HL-60/S4 treated with phorbol 12-myristate 13-acetate at 8.2 ng/mL for 4 days and 3 days (cell line): ENCODE measurements around the gene PSENEN.
"Not testable (repeated sequence)": the region's sequence is repeated elsewhere in the genome, so short reads cannot be mapped to it uniquely, and the experiment has no call there.

Source experiments
- in situ Hi-C: fragments of 300-500 bp; cut with MboI; formaldehyde crosslinking; loops from 2 replicates; pipeline ENCODE4 v1.15.0; 2022; ENCODE audit warnings: low sequenced_read_pairs

PSENEN gene

DNA sequence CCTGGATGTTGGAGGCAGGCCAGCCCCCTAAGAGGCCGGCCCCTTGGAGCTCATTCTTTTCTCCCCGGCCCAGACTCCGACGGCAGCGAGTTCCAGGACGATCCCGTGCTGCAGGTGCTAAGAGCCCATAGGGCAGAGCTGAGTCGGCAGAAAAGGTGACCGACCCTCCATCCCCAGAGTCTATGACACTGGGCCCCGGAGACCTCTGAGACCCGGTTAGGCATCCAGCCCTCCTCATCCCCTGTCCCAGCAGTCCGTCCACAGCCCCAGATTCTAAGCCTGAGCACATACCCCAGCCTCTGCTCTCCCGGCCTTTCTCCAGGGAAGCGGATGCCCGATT lies 22.6 kb downstream of the PSENEN start:
- in situ Hi-C loops = no loop called here

DNA sequence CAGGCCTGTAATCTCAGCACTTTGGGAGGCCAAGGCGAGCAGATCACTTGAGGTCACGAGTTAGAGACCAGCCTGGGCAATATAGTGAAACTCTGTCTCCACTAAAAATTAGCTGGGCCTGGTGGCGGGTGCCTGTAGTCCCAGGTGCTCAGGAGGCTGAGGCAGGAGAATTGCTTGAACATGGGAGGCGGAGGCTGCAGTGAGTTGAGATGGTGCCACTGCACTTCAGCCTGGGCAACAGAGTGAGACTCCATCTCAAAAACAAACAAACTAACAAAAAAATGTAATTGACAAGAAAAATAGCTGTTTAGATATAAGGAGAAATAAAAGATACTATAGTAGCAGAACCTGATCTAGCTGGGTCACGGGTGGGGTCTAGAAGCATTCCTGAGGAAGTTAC lies 26.9 kb downstream of the PSENEN start:
- in situ Hi-C loops = not testable (repeated sequence)

DNA sequence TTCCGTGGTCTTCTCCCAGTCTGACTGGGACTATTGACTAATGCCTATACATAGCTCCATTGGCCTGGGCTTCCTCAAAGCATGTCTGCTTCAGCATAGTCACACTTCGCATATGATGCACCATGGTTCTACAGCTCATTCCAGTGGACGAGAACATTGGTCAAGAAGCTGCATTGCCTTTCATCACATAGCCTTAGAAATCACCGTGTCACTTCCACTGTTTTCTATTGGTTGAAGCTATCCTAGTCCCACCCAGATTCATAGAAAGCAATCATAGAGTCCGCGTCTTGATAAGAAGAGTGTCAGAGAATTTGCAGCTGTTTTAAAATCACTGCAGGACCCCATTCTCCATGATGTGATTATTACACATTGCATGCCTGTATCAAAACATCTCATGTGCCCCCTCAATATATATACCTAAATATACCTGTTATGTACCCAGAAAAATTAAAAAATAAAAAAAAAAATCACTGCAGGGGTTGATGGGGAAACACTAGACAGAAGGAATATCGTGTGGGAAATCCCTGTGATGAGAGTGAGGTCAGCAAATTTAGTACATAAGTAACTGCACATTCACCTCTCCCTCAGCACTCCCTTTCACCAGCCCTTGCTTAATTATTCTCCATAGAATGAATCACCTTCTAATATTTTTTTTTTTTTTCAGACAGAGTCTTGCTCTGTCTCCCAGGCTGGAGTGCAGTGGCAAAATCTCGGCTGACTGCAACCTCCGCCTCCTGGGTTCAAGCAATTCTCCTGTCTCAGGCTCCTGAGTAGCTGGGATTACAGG lies 27.8 kb downstream of the PSENEN start:
- in situ Hi-C loops = no loop called here

DNA sequence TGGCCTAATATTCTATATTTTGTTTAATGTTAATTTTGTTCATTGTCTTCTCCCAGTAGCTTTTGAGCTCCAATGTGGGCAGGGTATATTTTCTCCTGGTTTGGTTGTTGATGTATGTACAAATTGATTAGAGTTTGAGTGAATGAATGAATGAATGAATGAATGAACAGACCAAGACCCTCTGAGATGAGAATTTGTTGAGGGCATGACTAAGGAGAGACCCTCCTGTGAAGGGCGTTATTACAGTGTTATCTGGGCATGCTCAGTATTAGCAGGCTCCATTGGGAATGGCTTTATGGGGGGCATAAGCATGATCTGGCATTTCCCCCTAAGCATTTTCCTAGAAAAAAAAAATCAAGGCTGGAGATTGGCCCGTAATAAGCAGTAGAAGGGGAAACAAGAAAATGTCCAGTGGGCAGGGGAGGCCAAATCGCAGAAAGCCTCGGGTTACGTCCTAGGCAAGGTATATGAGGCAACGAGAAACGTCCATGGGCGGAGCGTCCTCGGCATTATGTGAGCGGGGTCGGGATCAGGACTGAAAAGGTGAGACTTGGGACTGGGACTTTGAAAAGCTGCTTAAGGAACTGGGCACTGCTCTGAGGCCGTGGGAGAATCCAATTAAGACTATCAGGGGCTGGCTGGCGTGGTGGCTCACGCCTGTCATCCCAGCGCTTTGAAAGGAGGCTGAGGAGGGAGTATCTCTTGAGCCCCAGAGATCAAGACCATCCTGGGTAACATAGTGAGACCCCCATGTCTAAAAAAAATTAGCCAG lies 29.0 kb downstream of the PSENEN start:
- in situ Hi-C loops = no loop called here

DNA sequence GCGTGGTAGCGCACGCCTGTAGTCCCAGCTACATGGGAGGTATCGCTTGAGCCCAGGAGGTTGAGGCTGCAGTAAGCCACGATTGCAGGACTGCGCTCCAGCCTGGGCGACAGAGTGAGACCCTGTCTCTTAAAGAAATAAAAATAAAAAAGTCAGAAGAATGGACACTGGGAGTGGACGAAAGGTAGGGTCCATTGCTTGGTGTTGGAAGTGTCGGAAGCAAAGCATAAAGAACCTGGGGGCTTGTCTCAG lies 29.5 kb downstream of the PSENEN start:
- in situ Hi-C loops = no loop called here

DNA sequence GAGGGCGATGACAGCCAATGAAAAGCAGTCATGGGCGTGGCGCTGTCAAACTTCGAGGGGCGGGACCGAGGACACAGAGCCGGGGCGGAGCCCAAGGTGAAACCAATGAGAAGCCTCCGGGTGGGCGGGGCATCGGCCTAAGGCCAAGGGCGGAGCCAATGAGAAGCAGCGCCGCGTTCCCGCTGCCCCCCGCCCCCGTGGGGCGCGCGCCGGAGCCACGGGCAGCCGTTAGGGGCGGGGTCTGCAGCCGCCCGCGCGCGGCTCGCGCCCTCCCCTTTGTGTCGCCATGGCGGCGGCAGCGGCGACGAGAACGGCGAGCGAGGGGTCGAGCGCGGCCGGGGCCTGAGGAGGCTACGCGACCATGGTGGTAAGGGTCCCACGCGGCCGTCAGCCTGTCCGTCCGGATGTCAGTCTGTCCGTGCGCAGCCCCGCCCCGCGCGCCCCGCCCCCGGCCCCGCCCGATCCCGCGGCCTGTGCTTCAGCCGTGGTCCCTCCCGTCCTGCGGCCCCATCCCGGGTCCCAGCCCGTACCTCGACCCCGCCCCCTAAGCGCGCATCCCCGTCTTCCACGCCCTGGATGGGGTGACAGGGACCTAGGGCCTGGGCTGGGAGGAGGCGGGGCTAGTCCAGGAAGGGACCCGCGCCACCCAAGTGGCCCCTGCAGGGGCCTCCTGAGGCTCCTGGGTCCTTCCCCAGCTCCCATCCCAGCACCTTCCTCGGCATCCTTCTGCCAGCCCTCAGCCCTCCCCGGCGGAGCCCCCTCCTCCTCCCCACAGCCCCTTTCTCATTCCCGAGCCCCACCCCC lies 30.0 kb downstream of the PSENEN start, which contains the start of gene ARHGAP33:
Gene ARHGAP33, plus strand, starts transcription at position 267 of the 804 bp plus-strand sequence. Its CDS starts 95 bp downstream, at position 362.
- in situ Hi-C loops = no loop called here

DNA sequence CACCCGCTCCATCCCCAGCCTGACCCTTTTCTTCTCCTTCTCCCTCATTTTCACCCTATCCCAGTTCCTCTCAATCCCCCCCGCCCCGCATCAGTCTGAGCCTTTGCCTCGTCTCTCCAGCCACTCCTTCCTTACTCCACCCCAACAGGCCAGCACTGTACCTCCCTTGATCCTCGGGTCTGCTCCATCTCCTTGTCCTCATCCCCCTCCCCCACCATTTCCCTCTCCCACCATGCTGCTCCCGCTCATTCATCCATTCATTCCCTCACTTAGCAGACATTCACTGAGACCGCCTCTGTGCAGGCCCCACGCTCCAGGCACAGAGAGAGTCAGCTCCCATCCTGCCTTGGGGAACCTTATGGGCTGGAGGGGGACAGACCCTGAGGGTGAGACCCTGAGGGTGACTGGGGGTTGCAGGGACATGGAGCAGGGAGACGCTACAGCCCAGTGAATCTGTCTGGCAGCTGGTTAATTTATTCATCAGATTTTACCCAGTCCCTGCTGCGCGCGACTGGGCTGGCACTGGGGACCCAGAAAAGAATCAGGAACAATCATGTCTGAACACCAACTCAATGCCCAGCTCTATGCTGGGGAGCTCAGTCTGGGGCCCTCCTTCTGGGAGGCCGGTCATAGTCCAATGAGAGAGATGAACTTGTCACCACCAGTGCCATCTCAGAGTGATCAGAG lies 30.8 kb downstream of the PSENEN start:
- in situ Hi-C loops = no loop called here

DNA sequence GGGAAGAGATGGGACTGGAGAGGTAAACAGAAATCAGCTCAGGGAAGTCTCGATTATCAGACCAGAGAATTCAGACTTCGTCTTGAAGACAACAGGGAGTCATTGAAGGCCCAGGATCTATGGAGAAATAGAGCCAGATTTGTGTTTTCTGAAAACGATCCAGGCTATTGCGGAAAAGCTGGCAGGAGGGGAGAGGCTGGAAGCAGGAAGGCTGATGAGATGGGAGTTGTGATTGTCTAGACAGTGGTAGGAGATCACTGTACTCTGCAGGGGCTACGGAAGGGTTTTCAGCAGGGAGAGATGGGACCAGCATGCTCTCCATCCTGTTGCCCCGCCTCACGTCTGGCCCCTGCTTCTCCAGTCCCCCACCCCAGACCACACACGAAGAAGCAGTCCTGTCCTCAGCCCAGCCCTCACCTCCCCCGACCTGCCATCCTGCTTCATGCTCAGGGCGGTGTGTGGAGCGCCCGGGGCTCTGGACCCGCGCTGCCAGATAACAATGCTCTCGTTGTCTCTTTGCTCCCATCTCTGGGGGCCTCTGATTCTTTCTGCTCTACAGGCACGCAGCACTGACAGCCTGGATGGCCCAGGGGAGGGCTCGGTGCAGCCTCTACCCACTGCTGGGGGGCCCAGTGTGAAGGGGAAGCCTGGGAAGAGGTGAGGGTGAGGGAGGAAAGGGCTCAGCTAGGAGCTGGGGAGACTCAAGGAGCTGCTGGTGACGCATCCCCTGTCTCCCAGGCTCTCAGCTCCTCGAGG lies 31.8 kb downstream of the PSENEN start:
- in situ Hi-C loops = no loop called here

DNA sequence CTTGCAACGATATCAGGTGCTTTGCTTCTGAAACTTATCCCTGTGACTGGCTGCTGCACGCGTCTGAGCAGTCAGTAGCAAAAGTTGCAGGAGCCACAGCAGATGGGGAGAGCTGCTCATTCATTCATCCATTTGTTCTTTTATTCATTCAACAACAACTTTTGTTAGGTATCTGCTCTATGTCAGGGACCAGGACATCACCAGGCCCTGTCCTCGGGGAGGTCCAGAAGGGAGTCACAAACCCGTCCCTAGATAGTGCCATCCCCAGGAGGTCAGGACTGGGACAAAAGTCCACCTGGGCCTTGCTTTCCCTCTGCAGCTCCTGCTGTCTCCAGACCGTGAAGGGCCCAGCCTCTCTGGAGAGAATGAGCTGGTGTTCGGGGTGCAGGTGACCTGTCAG lies 32.5 kb downstream of the PSENEN start:
- in situ Hi-C loops = no loop called here

DNA sequence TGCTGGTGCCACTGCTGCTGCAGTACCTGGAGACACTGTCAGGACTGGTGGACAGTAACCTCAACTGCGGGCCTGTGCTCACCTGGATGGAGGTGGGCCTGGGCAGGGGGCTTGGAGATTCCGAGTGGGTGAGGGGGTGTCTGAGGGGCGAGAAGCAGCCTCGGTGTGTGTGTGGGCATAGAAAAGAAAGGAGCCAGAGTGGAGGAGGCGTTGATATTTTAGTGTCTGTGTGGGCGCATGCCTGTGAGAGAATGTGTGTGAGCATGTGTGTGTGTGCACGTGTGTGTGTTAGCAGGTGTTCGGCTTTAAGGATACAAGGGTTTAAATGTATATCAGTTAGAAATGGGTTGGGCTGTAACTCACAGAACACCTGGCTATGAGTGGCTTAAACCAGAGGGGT lies 33.6 kb downstream of the PSENEN start:
- in situ Hi-C loops = no loop called here

DNA sequence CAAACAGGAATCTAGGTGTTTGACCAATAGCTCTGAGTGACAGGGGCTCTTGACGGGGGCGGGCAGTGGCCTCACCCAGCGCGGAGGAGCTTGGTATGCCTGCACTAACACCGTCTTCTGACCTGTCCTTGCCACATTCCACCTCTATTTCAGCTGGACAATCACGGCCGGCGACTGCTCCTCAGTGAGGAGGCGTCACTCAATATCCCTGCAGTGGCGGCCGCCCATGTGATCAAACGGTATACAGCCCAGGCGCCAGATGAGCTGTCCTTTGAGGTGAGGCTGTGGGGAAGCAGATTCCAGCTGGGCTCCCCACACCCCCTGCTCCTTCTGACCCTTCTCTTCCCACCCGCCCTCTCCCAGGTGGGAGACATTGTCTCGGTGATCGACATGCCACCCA lies 34.6 kb downstream of the PSENEN start:
- in situ Hi-C loops = no loop called here

DNA sequence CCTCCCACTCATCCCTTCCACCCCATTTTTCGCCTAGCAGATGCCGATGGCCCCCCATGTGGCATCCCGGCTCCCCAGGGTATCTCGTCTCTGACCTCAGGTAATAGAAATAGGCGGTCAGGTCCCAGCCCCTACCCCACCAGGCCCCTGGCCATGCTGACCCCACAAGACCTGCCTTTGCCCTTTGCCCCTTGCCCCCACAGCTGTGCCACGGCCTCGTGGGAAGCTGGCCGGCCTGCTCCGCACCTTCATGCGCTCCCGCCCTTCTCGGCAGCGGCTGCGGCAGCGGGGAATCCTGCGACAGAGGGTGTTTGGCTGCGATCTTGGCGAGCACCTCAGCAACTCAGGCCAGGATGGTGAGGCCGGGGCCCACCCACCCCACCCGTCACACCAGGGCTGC lies 35.3 kb downstream of the PSENEN start:
- in situ Hi-C loops = no loop called here

DNA sequence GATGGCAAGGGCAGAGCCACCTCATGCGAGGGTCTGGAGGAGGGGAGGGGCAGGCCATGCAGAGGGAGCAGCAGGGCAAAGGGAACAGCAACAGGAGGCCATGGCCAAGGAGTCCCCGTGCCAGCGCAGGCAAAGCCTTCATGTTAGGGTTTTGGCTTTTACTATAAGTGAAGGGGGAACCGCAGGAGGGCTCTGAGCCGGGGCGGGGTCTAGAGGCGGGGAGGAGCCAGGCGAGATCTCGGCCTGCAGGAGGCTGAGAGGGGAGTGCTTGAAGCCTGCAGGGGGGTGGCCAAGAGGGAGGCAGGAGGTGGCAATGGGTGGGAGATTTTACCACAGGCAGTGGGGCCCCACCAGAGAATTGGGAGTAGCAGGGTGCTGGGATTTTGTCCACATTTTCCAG lies 36.2 kb downstream of the PSENEN start:
- in situ Hi-C loops = no loop called here

DNA sequence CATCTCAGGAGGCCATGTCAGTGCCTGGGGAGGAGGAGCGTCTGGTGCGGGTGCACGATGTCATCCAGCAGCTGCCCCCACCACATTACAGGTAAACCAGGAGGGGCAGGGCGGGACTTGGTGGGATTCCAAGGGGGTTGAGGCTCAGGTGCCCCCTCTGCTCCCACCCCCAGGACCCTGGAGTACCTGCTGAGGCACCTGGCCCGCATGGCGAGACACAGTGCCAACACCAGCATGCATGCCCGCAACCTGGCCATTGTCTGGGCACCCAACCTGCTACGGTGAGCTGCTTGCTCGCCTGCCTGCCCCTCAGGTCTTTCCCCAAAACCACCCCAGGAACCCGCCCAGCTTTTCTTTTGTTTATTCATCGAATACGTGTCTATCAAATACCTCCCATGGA lies 37.1 kb downstream of the PSENEN start:
- in situ Hi-C loops = no loop called here

DNA sequence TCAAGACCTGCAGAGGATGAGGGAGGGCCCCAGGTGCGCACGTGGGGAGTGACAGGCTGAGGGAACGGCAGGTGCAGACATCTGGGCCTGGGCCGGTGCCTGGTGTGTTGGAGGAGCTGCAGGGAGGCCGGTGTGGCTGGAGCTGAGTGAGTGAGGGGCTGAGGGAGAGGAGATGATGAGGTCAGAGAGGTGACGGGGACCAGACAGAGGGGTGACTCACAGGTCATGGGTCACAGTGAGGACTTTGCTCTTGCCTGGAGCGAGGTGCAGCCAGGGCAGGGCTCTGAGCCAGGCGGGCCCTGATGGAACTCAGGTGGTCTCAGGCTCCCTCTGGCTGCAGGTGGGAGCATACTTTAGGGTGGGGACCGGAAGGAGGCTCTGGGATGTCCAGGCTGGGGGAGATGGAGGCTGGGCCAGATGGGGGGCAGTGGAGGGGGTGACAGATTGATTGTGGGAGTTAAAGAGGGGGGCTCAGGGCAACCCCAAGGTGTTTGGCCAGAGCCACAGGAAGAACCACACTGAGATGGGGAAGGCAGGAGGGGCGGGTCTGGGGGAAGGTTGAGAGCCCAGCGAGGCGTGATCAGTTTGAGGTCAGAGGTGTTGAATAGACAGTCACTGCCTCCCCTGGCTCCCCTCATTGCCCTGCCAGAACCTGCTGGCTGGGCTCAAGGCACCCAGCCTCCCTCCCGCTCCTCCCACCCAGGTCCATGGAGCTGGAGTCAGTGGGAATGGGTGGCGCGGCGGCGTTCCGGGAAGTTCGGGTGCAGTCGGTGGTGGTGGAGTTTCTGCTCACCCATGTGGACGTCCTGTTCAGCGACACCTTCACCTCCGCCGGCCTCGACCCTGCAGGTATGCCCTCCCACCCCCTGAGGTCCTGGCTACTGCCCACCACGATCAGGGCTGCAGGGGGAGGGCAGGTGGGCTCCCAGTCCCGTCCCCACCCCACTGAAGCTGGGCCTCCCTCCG lies 38.3 kb downstream of the PSENEN start:
- in situ Hi-C loops = no loop called here

DNA sequence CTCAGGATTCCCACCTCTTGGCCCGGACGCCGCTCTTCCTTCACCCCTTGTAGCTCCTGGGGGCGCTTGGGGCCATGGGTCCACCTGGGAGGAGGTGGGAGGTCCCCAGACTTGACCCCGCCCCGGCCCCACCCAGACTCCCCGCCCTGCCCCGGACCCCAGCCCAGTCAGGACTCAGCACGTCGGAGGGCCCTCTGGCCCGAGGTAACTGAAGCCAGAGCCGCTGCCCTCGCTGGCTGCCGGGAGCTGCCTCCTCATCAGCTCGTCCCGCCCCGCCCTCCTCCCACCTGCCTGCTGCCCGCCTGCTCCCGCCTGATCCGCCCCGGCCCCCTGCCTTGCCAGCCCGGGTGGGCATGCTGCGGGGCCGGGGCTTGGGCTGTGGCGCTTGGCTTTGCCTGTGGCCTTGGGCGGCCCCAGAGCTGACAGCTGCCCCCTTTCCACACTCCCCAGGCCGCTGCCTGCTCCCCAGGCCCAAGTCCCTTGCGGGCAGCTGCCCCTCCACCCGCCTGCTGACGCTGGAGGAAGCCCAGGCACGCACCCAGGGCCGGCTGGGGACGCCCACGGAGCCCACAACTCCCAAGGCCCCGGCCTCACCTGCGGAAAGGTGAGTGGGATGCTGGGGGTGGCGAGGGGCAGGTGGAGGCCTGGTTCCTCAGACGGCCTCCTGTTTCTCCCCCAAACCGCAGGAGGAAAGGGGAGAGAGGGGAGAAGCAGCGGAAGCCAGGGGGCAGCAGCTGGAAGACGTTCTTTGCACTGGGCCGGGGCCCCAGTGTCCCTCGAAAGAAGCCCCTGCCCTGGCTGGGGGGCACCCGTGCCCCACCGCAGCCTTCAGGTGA lies 39.3 kb downstream of the PSENEN start:
- in situ Hi-C loops = no loop called here

DNA sequence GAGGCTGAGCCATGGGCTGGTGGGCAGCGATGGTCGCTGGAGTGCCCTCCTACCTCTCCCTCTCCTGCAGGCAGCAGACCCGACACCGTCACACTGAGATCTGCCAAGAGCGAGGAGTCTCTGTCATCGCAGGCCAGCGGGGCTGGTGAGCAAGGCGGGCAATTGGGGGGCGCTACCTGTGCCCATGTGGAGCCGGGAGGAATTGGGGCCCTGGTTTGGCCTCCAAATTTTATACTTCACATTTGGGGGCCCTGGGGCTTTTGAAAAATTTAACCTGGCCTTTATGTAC lies 39.8 kb downstream of the PSENEN start:
- in situ Hi-C loops = no loop called here

DNA sequence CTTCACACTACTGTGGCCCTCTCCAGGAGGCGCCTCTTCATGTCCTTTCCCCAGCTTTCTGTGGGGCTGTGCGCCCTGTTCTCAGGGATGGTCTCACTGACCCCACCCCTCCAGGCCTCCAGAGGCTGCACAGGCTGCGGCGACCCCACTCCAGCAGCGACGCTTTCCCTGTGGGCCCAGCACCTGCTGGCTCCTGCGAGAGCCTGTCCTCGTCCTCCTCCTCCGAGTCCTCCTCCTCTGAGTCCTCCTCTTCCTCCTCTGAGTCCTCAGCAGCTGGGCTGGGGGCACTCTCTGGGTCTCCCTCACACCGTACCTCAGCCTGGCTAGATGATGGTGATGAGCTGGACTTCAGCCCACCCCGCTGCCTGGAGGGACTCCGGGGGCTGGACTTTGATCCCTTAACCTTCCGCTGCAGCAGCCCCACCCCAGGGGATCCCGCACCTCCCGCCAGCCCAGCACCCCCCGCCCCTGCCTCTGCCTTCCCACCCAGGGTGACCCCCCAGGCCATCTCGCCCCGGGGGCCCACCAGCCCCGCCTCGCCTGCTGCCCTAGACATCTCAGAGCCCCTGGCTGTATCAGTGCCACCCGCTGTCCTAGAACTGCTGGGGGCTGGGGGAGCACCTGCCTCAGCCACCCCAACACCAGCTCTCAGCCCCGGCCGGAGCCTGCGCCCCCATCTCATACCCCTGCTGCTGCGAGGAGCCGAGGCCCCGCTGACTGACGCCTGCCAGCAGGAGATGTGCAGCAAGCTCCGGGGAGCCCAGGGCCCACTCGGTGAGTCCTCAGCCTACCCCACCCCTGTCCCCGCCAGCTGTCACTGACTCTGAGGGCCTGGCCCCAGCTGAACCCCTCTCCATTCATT lies 41.1 kb downstream of the PSENEN start:
- in situ Hi-C loops = no loop called here
